Liver (tissue), 9 donors: ENCODE results near the gene SFMBT2. TPM values are rescaled to one million over a fixed set of nuclear protein-coding genes. Genes with fewer than 3 reads are reported as not detected.

Experiments
- DNase-seq: peaks from one replicate; pipeline ENCODE4 v3.0.0-alpha.2; 2017; ENCODE audit warnings: low spot score
- H3K27ac ChIP-seq, 2 donors: one replicate each; pipeline ENCODE4 v1.7.0; 2013; ENCODE audit warnings: inconsistent platforms in 2 of 2, low read length in 2 of 2, control low read depth in 1 of 2, low read depth in 1 of 2, mild to moderate bottlenecking in 1 of 2
- H3K27me3 ChIP-seq, 4 donors: one replicate each; pipeline versions ENCODE4 v1.6.1 to v1.7.0; 2013; ENCODE audit warnings: low read length in 3 of 4, inconsistent platforms in 1 of 4, mild to moderate bottlenecking in 1 of 4, moderate library complexity in 1 of 4; ENCODE audit not compliant: control insufficient read depth in 4 of 4, insufficient read depth in 4 of 4
- H3K36me3 ChIP-seq, 4 donors: one replicate each; pipeline versions ENCODE4 v1.6.1 to v1.7.0; 2013; ENCODE audit warnings: low read length in 3 of 4, mild to moderate bottlenecking in 3 of 4, low read depth in 1 of 4, moderate library complexity in 1 of 4; ENCODE audit not compliant: control insufficient read depth in 4 of 4, insufficient read depth in 3 of 4
- H3K4me1 ChIP-seq, 4 donors: one replicate each; pipeline versions ENCODE4 v1.6.1 to v1.7.0; 2013; ENCODE audit warnings: low read length in 3 of 4, mild to moderate bottlenecking in 3 of 4, moderate library complexity in 1 of 4; ENCODE audit not compliant: control insufficient read depth in 4 of 4, insufficient read depth in 4 of 4
- H3K4me3 ChIP-seq, 3 donors: one replicate each; pipeline versions ENCODE4 v1.6.1 to v1.7.0; 2013; ENCODE audit warnings: low read length in 3 of 3, control low read depth in 1 of 3, low read depth in 1 of 3, mild to moderate bottlenecking in 1 of 3
- H3K9ac ChIP-seq, 2 donors: one replicate each; pipeline ENCODE4 v1.7.0; 2013; ENCODE audit warnings: low read length in 2 of 2, mild to moderate bottlenecking in 2 of 2, moderate library complexity in 2 of 2, control low read depth in 1 of 2, low read depth in 1 of 2
- H3K9me3 ChIP-seq, 4 donors: one replicate each; pipeline versions ENCODE4 v1.6.1 to v1.7.0; 2013; ENCODE audit warnings: low read length in 3 of 4; ENCODE audit not compliant: control insufficient read depth in 4 of 4
- EGR1 ChIP-seq, 2 donors: IDR thresholded peaks; 2 replicates each; pipeline ENCODE4 v1.6.1; 2016 to 2018; ENCODE audit warnings: antibody characterized with exemption in 2 of 2, low read depth in 2 of 2
- FOXA1 ChIP-seq: IDR thresholded peaks from 2 replicates; pipeline ENCODE4 v1.6.1; 2016; ENCODE audit warnings: antibody characterized with exemption
- FOXA2 ChIP-seq: IDR thresholded peaks from 2 replicates; pipeline ENCODE4 v1.6.1; 2016; ENCODE audit warnings: antibody characterized with exemption
- GABPA ChIP-seq, 2 donors: IDR thresholded peaks in 1 of 2; conservative IDR thresholded peaks in 1 of 2; 2 replicates each; pipeline ENCODE4 v1.6.1; 2016; ENCODE audit warnings: antibody characterized with exemption in 2 of 2, mild to moderate bottlenecking in 1 of 2, moderate library complexity in 1 of 2
- HNF4A ChIP-seq, 2 donors: conservative IDR thresholded peaks; 2 replicates each; pipeline ENCODE4 v1.6.1; 2016; ENCODE audit warnings: antibody characterized with exemption in 2 of 2, mild to moderate bottlenecking in 2 of 2
- HNF4G ChIP-seq: IDR thresholded peaks from 2 replicates; pipeline ENCODE4 v1.6.1; 2016; ENCODE audit warnings: antibody characterized with exemption
- JUND ChIP-seq, 2 donors: IDR thresholded peaks; 2 replicates each; pipeline ENCODE4 v1.6.1; 2016; ENCODE audit warnings: antibody characterized with exemption in 2 of 2
- NR2F2 ChIP-seq: IDR thresholded peaks from 2 replicates; pipeline ENCODE4 v1.6.1; 2016; ENCODE audit warnings: antibody characterized with exemption
- RAD21 ChIP-seq, 2 donors: IDR thresholded peaks; 2 replicates each; pipeline ENCODE4 v1.6.1; 2016; ENCODE audit warnings: antibody characterized with exemption in 2 of 2, mild to moderate bottlenecking in 2 of 2
- RXRA ChIP-seq, 2 donors: IDR thresholded peaks; 2 replicates each; pipeline ENCODE4 v1.6.1; 2017 to 2018; ENCODE audit warnings: antibody characterized with exemption in 2 of 2, mild to moderate bottlenecking in 1 of 2
- SP1 ChIP-seq: IDR thresholded peaks from 2 replicates; pipeline ENCODE4 v1.6.1; 2018; ENCODE audit warnings: antibody characterized with exemption, mild to moderate bottlenecking
- TAF1 ChIP-seq: conservative IDR thresholded peaks from 2 replicates; pipeline ENCODE4 v1.6.1; 2016; ENCODE audit warnings: antibody characterized with exemption, mild to moderate bottlenecking
- YY1 ChIP-seq: IDR thresholded peaks from 2 replicates; pipeline ENCODE4 v1.6.1; 2016; ENCODE audit warnings: antibody characterized with exemption, mild to moderate bottlenecking
- WGBS: extraction: QIAGEN DNeasy Blood & Tissue Kit; methylation state at CpG from one replicate; pipeline ENCODE4 v1.1.7; 2013; 5-methylcytosine and 5-hydroxymethylcytosine counted together
- polyA plus RNA-seq, 2 donors: library from polyadenylated mRNA; stranded (reverse) in 1 of 2; unstranded in 1 of 2; fragments of 200-250 nt in 1 of 2; fragments of >200 nt in 1 of 2; fragmentation: Nextera tagmentation in 1 of 2; extraction: Ambion mirVana in 1 of 2; gene quantifications; one replicate each; pipeline versions ENCODE4 v1.2.1 to v1.2.3, GENCODE V29; 2013 to 2015
- total RNA-seq, 2 donors: library from RNA; depleted of rRNA; stranded (reverse); fragments of >200 nt; gene quantifications; one replicate each; pipeline ENCODE4 v1.2.3, GENCODE V29; 2014
- TF ChIP-seq, protein P1 (sequence below): IDR thresholded peaks from 2 replicates; pipeline ENCODE4 v1.6.1; 2016; ENCODE audit warnings: antibody characterized with exemption
- TF ChIP-seq, protein P2 (sequence below): IDR thresholded peaks from 2 replicates; pipeline ENCODE4 v1.6.1; 2016; ENCODE audit warnings: antibody characterized with exemption
- TF ChIP-seq, protein P3 (sequence below): IDR thresholded peaks from 2 replicates; pipeline ENCODE4 v1.6.1; 2016; ENCODE audit warnings: antibody characterized with exemption
- TF ChIP-seq, protein P4 (sequence below): IDR thresholded peaks from 2 replicates; pipeline ENCODE4 v1.6.1; 2016; ENCODE audit warnings: antibody characterized with exemption, mild to moderate bottlenecking
- donor health status: healthy.
- donor health status: healthy.
- donor health status: healthy.
- donor health status: healthy.
- donor health status: healthy.

The SFMBT2 gene
- total and polyA plus RNA-seq, 4 donors = 0.46 to 2.8 (median 1.5) TPM

DNA sequence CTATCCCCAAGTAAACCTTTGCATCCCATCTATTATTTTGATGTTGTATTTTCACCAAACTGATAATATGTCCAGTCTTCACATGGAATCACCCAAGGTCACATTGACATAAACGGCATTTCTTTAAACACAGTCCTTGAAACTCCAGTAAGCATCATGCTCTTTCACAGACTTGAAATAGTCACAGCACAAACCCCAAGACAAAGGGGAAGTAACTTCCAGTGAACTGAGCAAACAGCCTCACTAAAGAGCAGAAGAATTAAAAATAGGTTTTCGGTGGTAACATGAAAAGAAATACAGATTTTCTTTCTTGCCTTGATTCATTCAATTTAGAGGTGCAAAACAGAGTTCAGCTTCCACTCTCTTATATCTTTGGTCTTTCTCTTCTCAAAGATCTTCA is 253.7 kb downstream of the SFMBT2 start:
- H3K9me3 ChIP-seq = no peaks in the 10 kb centered on the region
- no peaks in the 10 kb centered on the region for H3K27me3 ChIP-seq
- WGBS = 78% methylated on average over 2 of the region's 2 CpGs
- H3K27ac ChIP-seq = no peak overlapping the region
- peaks cover 0 to 2% (median 0%) of the 10 kb centered on the region in 4 donors for H3K36me3 ChIP-seq
- TF ChIP-seq, protein P1, sequence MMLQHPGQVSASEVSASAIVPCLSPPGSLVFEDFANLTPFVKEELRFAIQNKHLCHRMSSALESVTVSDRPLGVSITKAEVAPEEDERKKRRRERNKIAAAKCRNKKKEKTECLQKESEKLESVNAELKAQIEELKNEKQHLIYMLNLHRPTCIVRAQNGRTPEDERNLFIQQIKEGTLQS = no peak
- TF ChIP-seq HNF4A (conservative IDR thresholded peaks at IDR 0.05) (no peak), EGR1 (IDR thresholded peaks at IDR 0.05; ENCODE audit: low read depth in 2 of 2) (no peak), GABPA (IDR thresholded peaks at IDR 0.05 in 1 of 2, conservative IDR thresholded peaks at IDR 0.05 in 1 of 2) (no peak), JUND (IDR thresholded peaks at IDR 0.05) (no peak), HNF4G (no peak), FOXA1 (no peak)
- TF ChIP-seq, protein P2, sequence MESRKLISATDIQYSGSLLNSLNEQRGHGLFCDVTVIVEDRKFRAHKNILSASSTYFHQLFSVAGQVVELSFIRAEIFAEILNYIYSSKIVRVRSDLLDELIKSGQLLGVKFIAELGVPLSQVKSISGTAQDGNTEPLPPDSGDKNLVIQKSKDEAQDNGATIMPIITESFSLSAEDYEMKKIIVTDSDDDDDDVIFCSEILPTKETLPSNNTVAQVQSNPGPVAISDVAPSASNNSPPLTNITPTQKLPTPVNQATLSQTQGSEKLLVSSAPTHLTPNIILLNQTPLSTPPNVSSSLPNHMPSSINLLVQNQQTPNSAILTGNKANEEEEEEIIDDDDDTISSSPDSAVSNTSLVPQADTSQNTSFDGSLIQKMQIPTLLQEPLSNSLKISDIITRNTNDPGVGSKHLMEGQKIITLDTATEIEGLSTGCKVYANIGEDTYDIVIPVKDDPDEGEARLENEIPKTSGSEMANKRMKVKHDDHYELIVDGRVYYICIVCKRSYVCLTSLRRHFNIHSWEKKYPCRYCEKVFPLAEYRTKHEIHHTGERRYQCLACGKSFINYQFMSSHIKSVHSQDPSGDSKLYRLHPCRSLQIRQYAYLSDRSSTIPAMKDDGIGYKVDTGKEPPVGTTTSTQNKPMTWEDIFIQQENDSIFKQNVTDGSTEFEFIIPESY = no peak
- TF ChIP-seq, protein P3, sequence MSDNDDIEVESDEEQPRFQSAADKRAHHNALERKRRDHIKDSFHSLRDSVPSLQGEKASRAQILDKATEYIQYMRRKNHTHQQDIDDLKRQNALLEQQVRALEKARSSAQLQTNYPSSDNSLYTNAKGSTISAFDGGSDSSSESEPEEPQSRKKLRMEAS = no peak
- TF ChIP-seq, protein P4, sequence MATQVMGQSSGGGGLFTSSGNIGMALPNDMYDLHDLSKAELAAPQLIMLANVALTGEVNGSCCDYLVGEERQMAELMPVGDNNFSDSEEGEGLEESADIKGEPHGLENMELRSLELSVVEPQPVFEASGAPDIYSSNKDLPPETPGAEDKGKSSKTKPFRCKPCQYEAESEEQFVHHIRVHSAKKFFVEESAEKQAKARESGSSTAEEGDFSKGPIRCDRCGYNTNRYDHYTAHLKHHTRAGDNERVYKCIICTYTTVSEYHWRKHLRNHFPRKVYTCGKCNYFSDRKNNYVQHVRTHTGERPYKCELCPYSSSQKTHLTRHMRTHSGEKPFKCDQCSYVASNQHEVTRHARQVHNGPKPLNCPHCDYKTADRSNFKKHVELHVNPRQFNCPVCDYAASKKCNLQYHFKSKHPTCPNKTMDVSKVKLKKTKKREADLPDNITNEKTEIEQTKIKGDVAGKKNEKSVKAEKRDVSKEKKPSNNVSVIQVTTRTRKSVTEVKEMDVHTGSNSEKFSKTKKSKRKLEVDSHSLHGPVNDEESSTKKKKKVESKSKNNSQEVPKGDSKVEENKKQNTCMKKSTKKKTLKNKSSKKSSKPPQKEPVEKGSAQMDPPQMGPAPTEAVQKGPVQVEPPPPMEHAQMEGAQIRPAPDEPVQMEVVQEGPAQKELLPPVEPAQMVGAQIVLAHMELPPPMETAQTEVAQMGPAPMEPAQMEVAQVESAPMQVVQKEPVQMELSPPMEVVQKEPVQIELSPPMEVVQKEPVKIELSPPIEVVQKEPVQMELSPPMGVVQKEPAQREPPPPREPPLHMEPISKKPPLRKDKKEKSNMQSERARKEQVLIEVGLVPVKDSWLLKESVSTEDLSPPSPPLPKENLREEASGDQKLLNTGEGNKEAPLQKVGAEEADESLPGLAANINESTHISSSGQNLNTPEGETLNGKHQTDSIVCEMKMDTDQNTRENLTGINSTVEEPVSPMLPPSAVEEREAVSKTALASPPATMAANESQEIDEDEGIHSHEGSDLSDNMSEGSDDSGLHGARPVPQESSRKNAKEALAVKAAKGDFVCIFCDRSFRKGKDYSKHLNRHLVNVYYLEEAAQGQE = no peak
- no peak for DNase-seq
- H3K4me1 ChIP-seq = no peaks in the 10 kb centered on the region
- no peak overlapping the region for H3K9ac ChIP-seq
- no peak overlapping the region for H3K4me3 ChIP-seq

DNA sequence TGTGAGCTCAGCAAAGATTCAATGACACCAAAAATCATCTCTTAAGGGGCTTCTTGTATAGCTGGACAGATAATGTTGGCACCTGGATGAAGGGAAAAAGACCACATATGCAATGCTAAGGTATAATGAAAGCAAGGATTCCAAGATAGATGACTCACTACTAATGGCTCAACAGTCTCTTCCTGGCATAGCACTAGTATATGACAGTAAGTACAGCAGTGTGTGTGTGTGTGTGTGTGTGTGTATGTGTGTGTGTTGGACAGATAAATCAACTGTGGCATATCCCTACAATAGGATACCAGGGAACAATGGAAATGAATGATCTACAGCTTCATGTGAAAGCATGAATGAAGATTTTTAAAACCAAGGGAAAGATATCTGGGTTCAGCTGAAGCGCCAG is 257.1 kb downstream of the SFMBT2 start:
- TF ChIP-seq RXRA (IDR thresholded peaks at IDR 0.05) = no peak
- TF ChIP-seq, protein P1 = no peak
- TF ChIP-seq SP1 = no peak
- no peak for TF ChIP-seq JUND (IDR thresholded peaks at IDR 0.05)
- TF ChIP-seq YY1 = no peak
- TF ChIP-seq GABPA (IDR thresholded peaks at IDR 0.05 in 1 of 2, conservative IDR thresholded peaks at IDR 0.05 in 1 of 2) = no peak
- TF ChIP-seq HNF4A (conservative IDR thresholded peaks at IDR 0.05) = no peak
- TF ChIP-seq, protein P4 = no peak
- no peak for TF ChIP-seq NR2F2
- TF ChIP-seq FOXA2 = no peak
- TF ChIP-seq TAF1 = no peak
- no peak for TF ChIP-seq RAD21 (IDR thresholded peaks at IDR 0.05)
- H3K4me1 ChIP-seq = no peaks in the 10 kb centered on the region
- no peak overlapping the region for H3K27ac ChIP-seq
- no peaks in the 10 kb centered on the region for H3K27me3 ChIP-seq
- no peak overlapping the region for H3K4me3 ChIP-seq
- no peak overlapping the region for H3K9ac ChIP-seq
- DNase-seq = no peak
- no peaks in the 10 kb centered on the region for H3K36me3 ChIP-seq
- 97% methylated on average over 1 of the region's 1 CpG for WGBS
- H3K9me3 ChIP-seq = no peaks in the 10 kb centered on the region
